Endothelial cell of umbilical vein (primary cell): ENCODE results near the gene PRR14. TPM values are rescaled to one million over a fixed set of nuclear protein-coding genes. Genes with fewer than 3 reads are reported as not detected.

ENCODE experiments used
- BruUV-seq: library from RNA; stranded (reverse); fragments of 400-500 nt; replicated peaks from 2 replicates; lab custom pipeline; 2021; lab: Mats Ljungman, UMichigan
- CTCF ChIA-PET: fragments of 300-600, 350-600 bp; sonication (Branson Sonifier 250); formaldehyde crosslinking; loops from one replicate; lab custom pipeline; 2021; ENCODE audit warnings: antibody characterized with exemption, inconsistent platforms; lab: Charles Lee
- POLR2A ChIA-PET: fragments of 300-600, 350-600 bp; sonication (Branson Sonifier 250); formaldehyde crosslinking; loops from one replicate; lab custom pipeline; 2021; ENCODE audit warnings: antibody characterized with exemption, inconsistent platforms; lab: Charles Lee
- DNase-seq: peaks from one replicate; pipeline ENCODE4 v3.0.0-alpha.2; 2011; ENCODE audit warnings: low read depth, low spot score
- FAIRE-seq: peaks from 2 replicates; lab custom pipeline; 2011; peaks lifted over from hg19 to GRCh38; lab: Jason Lieb, UNC
- H2AFZ ChIP-seq: 2 replicates; pipeline ENCODE4 v1.6.0; 2012; ENCODE audit warnings: low read depth, low read length, control low read depth, inconsistent platforms
- H3K27ac ChIP-seq: 2 replicates; pipeline ENCODE4 v1.5.1; 2011; ENCODE audit warnings: low read depth, mild to moderate bottlenecking, control low read depth, low read length, moderate library complexity; ENCODE audit not compliant: insufficient read depth
- H3K27me3 ChIP-seq, 2 experiments: 2 replicates each; pipeline versions ENCODE4 v1.6.0 to v1.6.1; 2011; ENCODE audit warnings: low read length in 2 of 2, mixed read lengths in 1 of 2; ENCODE audit not compliant: control insufficient read depth in 2 of 2, insufficient read depth in 2 of 2
- H3K36me3 ChIP-seq, 2 experiments: 2 replicates in 1 of 2; 3 replicates in 1 of 2; pipeline ENCODE4 v1.5.1; 2011; ENCODE audit warnings: low read length in 2 of 2, mild to moderate bottlenecking in 1 of 2, moderate library complexity in 1 of 2; ENCODE audit not compliant: control insufficient read depth in 2 of 2, insufficient read depth in 2 of 2; ENCODE audit errors: extremely low read depth in 1 of 2
- H3K4me1 ChIP-seq: 3 replicates; pipeline ENCODE4 v1.5.1; 2011; ENCODE audit warnings: mild to moderate bottlenecking, low read length; ENCODE audit not compliant: control insufficient read depth, insufficient read depth; ENCODE audit errors: extremely low read depth
- H3K4me2 ChIP-seq: 2 replicates; pipeline ENCODE4 v1.6.1; 2011; ENCODE audit warnings: low read length, control low read depth, mixed read lengths; ENCODE audit not compliant: insufficient read depth
- H3K4me3 ChIP-seq, 3 experiments: fragments of 200-600 bp in 1 of 3; sonication (generic), shearing (Covaris generic) in 1 of 3; replicated peaks in 1 of 3; 2 replicates each; pipeline ENCODE4 v1.5.1; 2011 to 2016; ENCODE audit warnings: control low read depth in 3 of 3, low read length in 3 of 3, mild to moderate bottlenecking in 2 of 3, inconsistent platforms in 1 of 3, low read depth in 1 of 3, moderate library complexity in 1 of 3; ENCODE audit not compliant: insufficient read depth in 1 of 3
- H3K79me2 ChIP-seq: 2 replicates; pipeline ENCODE4 v1.6.0; 2012; ENCODE audit warnings: low read length, inconsistent platforms; ENCODE audit not compliant: control insufficient read depth, insufficient read depth
- H3K9ac ChIP-seq: replicated peaks from 2 replicates; pipeline ENCODE3; 2011; ENCODE audit warnings: low read length, control low read depth; ENCODE audit not compliant: insufficient read depth; ENCODE audit errors: extremely low read depth
- H3K9me1 ChIP-seq: replicated peaks from 3 replicates; pipeline ENCODE4 v1.6.0; 2011; ENCODE audit warnings: mild to moderate bottlenecking, low read length; ENCODE audit not compliant: control insufficient read depth, insufficient read depth; ENCODE audit errors: extremely low read depth
- H3K9me3 ChIP-seq: replicated peaks from 2 replicates; pipeline ENCODE4 v1.5.1; 2012; ENCODE audit warnings: low read length, inconsistent platforms; ENCODE audit not compliant: control insufficient read depth, insufficient read depth
- H4K20me1 ChIP-seq: replicated peaks from 2 replicates; pipeline ENCODE3; 2011; ENCODE audit warnings: mild to moderate bottlenecking, low read length; ENCODE audit not compliant: control insufficient read depth, insufficient read depth; ENCODE audit errors: extremely low read depth
- EZH2 ChIP-seq: IDR thresholded peaks from 2 replicates; pipeline ENCODE4 v1.6.1; 2012; ENCODE audit warnings: borderline replicate concordance, low read depth, mild to moderate bottlenecking, moderate library complexity, low read length, inconsistent platforms; ENCODE audit not compliant: severe bottlenecking
- FOS ChIP-seq: IDR thresholded peaks from 2 replicates; pipeline ENCODE4 v1.6.1; 2011; ENCODE audit warnings: mild to moderate bottlenecking, low read length, moderate library complexity, borderline replicate concordance; ENCODE audit not compliant: insufficient read depth
- GATA2 ChIP-seq: IDR thresholded peaks from 2 replicates; pipeline ENCODE4 v1.7.0; 2011; ENCODE audit warnings: low read depth, mild to moderate bottlenecking, moderate library complexity, mixed read lengths, low read length; ENCODE audit not compliant: insufficient read length, insufficient read depth
- JUN ChIP-seq: IDR thresholded peaks from 2 replicates; pipeline ENCODE4 v1.6.1; 2011; ENCODE audit warnings: borderline replicate concordance, low read depth; ENCODE audit not compliant: insufficient read length, insufficient read depth
- MAX ChIP-seq: IDR thresholded peaks from 2 replicates; pipeline ENCODE4 v1.6.1; 2011; ENCODE audit not compliant: insufficient read depth, insufficient read length
- MYC ChIP-seq: IDR thresholded peaks from one replicate; pipeline ENCODE4 v1.6.1; 2011; ENCODE audit warnings: mild to moderate bottlenecking, low read depth, low read length
- POLR2A ChIP-seq: IDR thresholded peaks from 2 replicates; pipeline ENCODE4 v1.6.1; 2012; ENCODE audit warnings: low read depth, mild to moderate bottlenecking, control low read depth, low read length
- POLR2AphosphoS5 ChIP-seq: IDR thresholded peaks from 2 replicates; pipeline ENCODE4 v1.6.1; 2012; ENCODE audit warnings: low read depth, mild to moderate bottlenecking, control low read depth, low read length, moderate library complexity; ENCODE audit not compliant: insufficient read depth
- dilution Hi-C: fragments of 300-500 bp; cut with MboI; formaldehyde crosslinking; loops from one replicate; pipeline ENCODE4 v1.15.0; 2019; ENCODE audit warnings: low sequenced_read_pairs; ENCODE audit not compliant: extremely low pct_ligation_motif_present
- intact Hi-C: fragments of 100-400 bp; cut with micrococcal nuclease; formaldehyde crosslinking; loops from one replicate; pipeline ENCODE4 v1.10.0; 2022
- polyA plus RNA-seq, 4 experiments: library from polyadenylated mRNA; depleted of rRNA in 3 of 4; stranded (reverse) in 3 of 4; unstranded in 1 of 4; fragments of >200 nt; gene quantifications; 2 replicates each; pipeline versions ENCODE4 v1.2.1 to v1.2.3, GENCODE V29; 2011 to 2012; ENCODE audit warnings: missing spikeins in 1 of 4
- total RNA-seq: library from RNA; stranded (reverse); gene quantifications from 2 replicates; pipeline ENCODE4 v1.2.3, GENCODE V29; 2021
- TF ChIP-seq, protein P1 (sequence below), 2 donors: IDR thresholded peaks; 1 replicate in 1 of 2; 2 replicates in 1 of 2; pipeline ENCODE4 v1.5.1; 2011; ENCODE audit warnings: low read length in 2 of 2, mild to moderate bottlenecking in 2 of 2, moderate library complexity in 2 of 2, control low read depth in 1 of 2, inconsistent platforms in 1 of 2, low read depth in 1 of 2; ENCODE audit not compliant: insufficient read depth in 1 of 2; ENCODE audit errors: extremely low read depth in 1 of 2

The PRR14 gene
- total and polyA plus RNA-seq, 2 donors (not counting 3 experiments of a cell fraction or from before 2014, with no cell fraction given), result 17.0 to 70.0 TPM

GRCh38 chr16:30660424-30661261 is 9.9 kb downstream of the PRR14 start:
- H2AFZ ChIP-seq, result no peak overlapping the region
- DNase-seq (peak; percentile 29), FAIRE-seq (no peak)
- ChIA-PET CTCF (interaction anchor here (0.9 to 2.5 kb wide), 5 partner anchors 10 to 36 kb away, joined by 3 to 26 read pairs (median 5); partner anchors contain the start of gene PRR14), POLR2A (interaction anchor here (0.5 kb wide), 1 partner anchor 12 kb away, joined by 6 read pairs; no protein-coding TSS in a partner anchor)
- no peaks in the 10 kb centered on the region for H3K9me1 ChIP-seq
- TF ChIP-seq MAX (no peak), POLR2A (no peak), JUN (no peak), FOS (no peak), GATA2 (no peak), POLR2AphosphoS5 (no peak), EZH2 (no peak), MYC (no peak)
- TF ChIP-seq, protein P1, sequence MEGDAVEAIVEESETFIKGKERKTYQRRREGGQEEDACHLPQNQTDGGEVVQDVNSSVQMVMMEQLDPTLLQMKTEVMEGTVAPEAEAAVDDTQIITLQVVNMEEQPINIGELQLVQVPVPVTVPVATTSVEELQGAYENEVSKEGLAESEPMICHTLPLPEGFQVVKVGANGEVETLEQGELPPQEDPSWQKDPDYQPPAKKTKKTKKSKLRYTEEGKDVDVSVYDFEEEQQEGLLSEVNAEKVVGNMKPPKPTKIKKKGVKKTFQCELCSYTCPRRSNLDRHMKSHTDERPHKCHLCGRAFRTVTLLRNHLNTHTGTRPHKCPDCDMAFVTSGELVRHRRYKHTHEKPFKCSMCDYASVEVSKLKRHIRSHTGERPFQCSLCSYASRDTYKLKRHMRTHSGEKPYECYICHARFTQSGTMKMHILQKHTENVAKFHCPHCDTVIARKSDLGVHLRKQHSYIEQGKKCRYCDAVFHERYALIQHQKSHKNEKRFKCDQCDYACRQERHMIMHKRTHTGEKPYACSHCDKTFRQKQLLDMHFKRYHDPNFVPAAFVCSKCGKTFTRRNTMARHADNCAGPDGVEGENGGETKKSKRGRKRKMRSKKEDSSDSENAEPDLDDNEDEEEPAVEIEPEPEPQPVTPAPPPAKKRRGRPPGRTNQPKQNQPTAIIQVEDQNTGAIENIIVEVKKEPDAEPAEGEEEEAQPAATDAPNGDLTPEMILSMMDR (IDR thresholded peaks at IDR 0.05; ENCODE audit: extremely low read depth in 1 of 2, insufficient read depth in 1 of 2, low read depth in 1 of 2, low read length in 2 of 2), result no peak
- peak overlapping the region; percentile 98 for H3K9ac ChIP-seq
- H3K4me2 ChIP-seq, result peak overlapping the region; percentile 82
- intact Hi-C loops, result no loop called here
- H3K27ac ChIP-seq, result peak overlapping the region; percentile 96
- H3K79me2 ChIP-seq, result peaks cover 43% of the 10 kb centered on the region
- H3K4me3 ChIP-seq, result peak overlapping the region; percentile 59 to 90 (median 65)
- dilution Hi-C loops, result no loop called here
- no peaks in the 10 kb centered on the region for H4K20me1 ChIP-seq
- peaks cover 21% of the 10 kb centered on the region for H3K4me1 ChIP-seq
- no TSS peak for BruUV-seq
- no peaks in the 10 kb centered on the region for H3K27me3 ChIP-seq
- no peaks in the 10 kb centered on the region for H3K9me3 ChIP-seq
- H3K36me3 ChIP-seq, result peaks cover 17 to 44% of the 10 kb centered on the region in 2 experiments
